BE2C (cell line): Measurements from ENCODE around the gene GRIK4.

Source experiments
- DNase-seq: peaks from one replicate; pipeline ENCODE4 v3.0.0-alpha.2; 2020
- H3K27me3 ChIP-seq: fragments of 250-450 bp; sonication (Bioruptor Pico); 2 replicates; pipeline ENCODE4 v1.5.1; 2020; ENCODE audit warnings: mild to moderate bottlenecking
- H3K36me3 ChIP-seq: fragments of 250-450 bp; sonication (Bioruptor Pico); 2 replicates; pipeline ENCODE4 v1.5.1; 2020; ENCODE audit warnings: mild to moderate bottlenecking
- H3K4me1 ChIP-seq: fragments of 250-450 bp; sonication (Bioruptor Pico); 2 replicates; pipeline ENCODE4 v1.5.1; 2020
- H3K4me3 ChIP-seq: 2 replicates; pipeline ENCODE4 v1.5.1; 2011; ENCODE audit warnings: low read depth, low read length
- H3K9me3 ChIP-seq: fragments of 250-450 bp; sonication (Bioruptor Pico); 2 replicates; pipeline ENCODE4 v1.5.1; 2020
- TF ChIP-seq, protein P1 (sequence below): IDR thresholded peaks from 2 replicates; pipeline ENCODE4 v1.5.1; 2012; ENCODE audit warnings: mild to moderate bottlenecking, low read depth, low read length

The GRIK4 gene

DNA sequence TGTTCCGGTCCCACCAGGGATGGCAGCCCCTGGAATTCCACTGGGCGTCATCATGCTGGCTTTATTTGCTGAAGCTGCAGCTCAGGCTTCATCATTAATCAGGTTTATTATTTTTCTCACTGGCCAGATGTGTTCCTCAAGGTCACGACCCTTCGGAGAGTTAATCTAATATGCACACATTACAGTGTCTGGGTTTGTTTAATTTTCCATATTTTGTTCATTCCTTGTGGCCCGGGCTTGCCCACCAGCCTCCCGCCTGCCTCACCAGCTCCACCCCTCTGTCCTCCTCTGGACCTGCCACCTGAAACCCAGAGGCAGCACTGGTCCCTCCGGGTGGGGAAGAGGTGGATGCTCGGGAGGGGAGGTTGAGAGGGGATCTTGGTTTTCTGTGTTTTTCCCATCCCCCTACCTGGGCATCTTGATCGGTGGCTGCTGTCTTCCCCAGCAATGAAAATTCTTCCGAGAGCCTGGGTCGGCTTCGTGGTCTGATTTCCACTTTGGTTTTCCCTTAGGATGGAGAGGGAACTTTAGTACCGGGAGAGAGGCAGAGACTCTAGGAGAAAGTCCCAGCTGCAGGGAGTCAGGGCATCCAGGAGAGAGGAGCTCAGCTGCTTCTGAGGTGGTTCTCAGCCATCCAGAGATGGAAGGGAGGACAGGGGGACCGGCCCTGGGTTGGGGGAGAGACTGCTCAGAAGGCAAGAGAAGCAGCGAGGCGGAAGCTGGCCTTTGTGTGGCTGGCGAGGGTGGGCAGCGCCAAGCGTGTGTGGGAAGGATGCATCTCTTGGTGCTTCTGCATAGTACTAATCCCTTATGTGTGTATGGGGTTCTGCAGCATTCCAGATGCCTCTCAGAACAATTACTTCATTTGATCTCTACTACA is 2.1 kb downstream of the GRIK4 start:
- Histone ChIP-seq H3K36me3 (no peaks in the 10 kb centered on the region), H3K4me3 (peak overlapping the region; percentile 7; the same call in 1 of the 2 replicates), H3K27me3 (peaks cover 12% of the 10 kb centered on the region), H3K4me1 (peaks cover 9% of the 10 kb centered on the region), H3K9me3 (no peaks in the 10 kb centered on the region)
- DNase-seq: no peak
- TF ChIP-seq, protein P1, sequence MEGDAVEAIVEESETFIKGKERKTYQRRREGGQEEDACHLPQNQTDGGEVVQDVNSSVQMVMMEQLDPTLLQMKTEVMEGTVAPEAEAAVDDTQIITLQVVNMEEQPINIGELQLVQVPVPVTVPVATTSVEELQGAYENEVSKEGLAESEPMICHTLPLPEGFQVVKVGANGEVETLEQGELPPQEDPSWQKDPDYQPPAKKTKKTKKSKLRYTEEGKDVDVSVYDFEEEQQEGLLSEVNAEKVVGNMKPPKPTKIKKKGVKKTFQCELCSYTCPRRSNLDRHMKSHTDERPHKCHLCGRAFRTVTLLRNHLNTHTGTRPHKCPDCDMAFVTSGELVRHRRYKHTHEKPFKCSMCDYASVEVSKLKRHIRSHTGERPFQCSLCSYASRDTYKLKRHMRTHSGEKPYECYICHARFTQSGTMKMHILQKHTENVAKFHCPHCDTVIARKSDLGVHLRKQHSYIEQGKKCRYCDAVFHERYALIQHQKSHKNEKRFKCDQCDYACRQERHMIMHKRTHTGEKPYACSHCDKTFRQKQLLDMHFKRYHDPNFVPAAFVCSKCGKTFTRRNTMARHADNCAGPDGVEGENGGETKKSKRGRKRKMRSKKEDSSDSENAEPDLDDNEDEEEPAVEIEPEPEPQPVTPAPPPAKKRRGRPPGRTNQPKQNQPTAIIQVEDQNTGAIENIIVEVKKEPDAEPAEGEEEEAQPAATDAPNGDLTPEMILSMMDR: no peak

DNA sequence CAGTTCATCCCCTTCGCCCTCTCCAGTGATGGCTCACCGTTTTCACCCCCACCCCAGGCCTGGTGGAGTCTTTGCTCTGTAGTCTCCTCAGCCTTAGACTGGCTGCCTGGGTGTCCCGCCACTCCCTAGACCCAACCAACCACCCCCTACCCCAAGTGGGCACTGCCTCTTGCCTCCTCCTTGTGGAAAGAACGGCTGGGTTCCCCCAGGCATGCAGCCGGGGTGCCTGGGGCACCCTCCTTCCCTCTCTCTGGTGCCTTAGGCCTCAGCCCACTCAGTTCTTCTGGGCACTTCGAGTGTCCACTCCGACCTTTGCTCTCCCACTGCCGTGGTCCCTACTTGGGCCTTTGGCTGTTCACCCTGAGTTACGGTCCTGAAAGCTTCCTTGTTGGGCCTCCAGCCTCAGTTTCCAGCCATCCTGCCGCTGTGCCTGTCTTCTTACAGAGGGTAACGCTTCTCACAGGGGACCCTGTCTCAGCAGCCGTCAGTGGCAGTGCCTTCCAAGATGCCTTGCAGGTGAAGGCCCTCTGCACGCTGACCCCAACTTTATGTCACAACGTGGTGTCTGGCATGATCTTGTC is 3.1 kb downstream of the GRIK4 start:
- DNase-seq: no peak
- Histone ChIP-seq H3K36me3 (no peaks in the 10 kb centered on the region), H3K9me3 (no peaks in the 10 kb centered on the region), H3K27me3 (peaks cover 12% of the 10 kb centered on the region), H3K4me1 (peaks cover 9% of the 10 kb centered on the region), H3K4me3 (no peak overlapping the region)
- TF ChIP-seq, protein P1: no peak

DNA sequence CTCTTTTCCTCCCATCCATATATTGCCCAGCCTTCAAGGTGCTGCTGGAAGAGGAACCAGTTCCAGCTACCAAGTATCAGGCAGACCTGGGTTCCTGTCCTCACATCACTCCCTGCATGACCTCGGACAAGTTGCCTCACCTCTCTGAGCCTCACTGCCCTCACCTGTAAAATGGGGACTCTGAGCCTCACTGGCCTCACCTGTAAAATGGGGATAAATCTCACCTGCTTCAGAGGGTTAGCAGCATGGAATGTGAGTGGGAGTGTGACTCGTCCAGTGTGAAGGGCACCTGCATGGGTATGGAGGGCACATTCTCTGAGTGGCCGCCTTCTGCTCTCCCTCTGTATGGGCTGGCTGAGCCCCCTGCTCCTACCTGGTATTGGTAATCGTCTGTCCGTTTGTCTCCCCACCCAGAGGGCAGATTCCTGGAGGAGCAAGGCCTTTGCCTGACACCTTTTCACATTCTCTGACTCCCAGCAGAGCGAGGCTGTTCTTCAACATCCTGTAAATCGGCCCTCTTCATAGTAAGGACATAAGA is 3.7 kb downstream of the GRIK4 start:
- Histone ChIP-seq H3K27me3 (peaks cover 12% of the 10 kb centered on the region), H3K4me3 (no peak overlapping the region), H3K36me3 (no peaks in the 10 kb centered on the region), H3K4me1 (peaks cover 9% of the 10 kb centered on the region), H3K9me3 (no peaks in the 10 kb centered on the region)
- no peak for DNase-seq
- TF ChIP-seq, protein P1: no peak

DNA sequence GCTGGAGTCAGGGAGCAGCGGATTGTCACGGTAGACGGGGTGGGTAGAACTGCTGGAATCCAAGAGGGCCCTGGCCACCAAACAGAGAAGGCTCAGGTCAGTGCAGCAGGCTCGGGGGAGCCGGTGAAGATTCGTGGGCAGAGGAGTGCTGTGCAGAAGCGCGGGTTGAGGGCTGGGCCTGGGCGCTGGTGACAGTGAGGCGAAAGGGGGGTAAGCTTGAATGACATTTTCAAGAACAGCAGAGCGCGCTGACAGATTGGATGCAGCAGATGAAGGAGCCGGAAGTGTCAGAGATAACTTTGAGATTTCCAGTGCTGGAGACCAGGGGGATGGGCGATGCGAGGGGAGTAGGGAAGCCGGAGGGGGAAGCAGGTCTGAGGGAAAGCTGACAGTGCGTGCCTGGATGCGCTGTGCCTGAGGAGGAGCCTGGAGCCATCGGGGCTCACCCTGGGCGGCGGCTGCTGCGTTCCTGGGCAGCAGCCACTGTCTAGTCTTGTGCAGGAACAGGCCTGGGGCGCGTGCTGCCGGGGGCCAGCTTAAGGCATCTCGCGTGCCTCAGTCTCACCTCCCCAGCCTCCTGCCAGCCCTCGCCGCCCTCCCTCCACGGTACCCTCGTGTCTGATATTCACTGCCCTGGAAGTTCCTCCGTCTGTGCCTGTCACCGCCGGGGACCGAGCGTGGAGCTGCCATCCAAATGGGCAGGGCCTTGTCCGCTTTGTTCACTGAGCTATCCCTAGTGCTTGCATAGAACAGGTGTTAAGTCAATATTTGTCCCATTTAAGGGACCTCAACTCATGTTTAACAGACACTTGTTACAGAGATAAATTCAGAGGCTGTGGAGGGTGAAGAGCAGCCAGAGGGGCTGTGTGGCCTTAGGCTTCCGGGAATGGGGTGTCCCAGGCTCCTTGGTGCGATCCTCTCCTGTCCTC is 5.2 kb downstream of the GRIK4 start:
- Histone ChIP-seq H3K9me3 (no peaks in the 10 kb centered on the region), H3K27me3 (peaks cover 12% of the 10 kb centered on the region), H3K4me1 (peaks cover 9% of the 10 kb centered on the region), H3K4me3 (peak overlapping the region; percentile 34), H3K36me3 (no peaks in the 10 kb centered on the region)
- TF ChIP-seq, protein P1: no peak
- peak; percentile 75 for DNase-seq

DNA sequence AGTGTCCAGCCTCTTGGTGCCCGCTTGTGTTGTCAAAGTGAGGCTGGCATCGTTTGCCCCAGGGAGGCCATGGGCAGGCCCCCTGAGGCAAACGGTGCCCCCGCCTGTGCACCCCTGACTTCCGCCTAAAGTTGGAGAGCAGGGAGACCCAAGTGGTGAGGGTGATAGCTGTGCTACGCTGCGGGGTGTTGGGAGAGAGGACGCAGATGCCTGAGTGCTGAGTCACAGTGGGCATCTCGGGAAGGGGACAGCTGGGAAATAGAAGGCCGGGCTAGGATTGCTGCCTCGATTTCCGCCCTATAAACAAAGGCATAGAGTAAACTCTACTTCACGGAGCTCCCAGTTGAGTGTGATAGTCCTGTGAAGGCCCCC is 5.8 kb downstream of the GRIK4 start:
- peaks cover 9% of the 10 kb centered on the region; the same call in 1 of the 2 replicates for H3K27me3 ChIP-seq
- TF ChIP-seq, protein P1: no peak
- H3K4me1 ChIP-seq: peaks cover 9% of the 10 kb centered on the region
- DNase-seq: no peak
- no peaks in the 10 kb centered on the region for H3K9me3 ChIP-seq
- H3K4me3 ChIP-seq: no peak overlapping the region
- no peaks in the 10 kb centered on the region for H3K36me3 ChIP-seq
